DND-41 (cell line): ENCODE results near the gene NSG1.

Source experiments
- CTCF ChIP-seq: IDR thresholded peaks from 2 replicates; pipeline ENCODE4 v1.5.1; 2012; ENCODE audit warnings: borderline replicate concordance, low read length, moderate library complexity, mild to moderate bottlenecking; ENCODE audit not compliant: poor library complexity, severe bottlenecking; ENCODE audit errors: extremely low read depth
- EZH2 ChIP-seq: IDR thresholded peaks from 3 replicates; pipeline ENCODE4 v1.6.1; 2012; ENCODE audit warnings: borderline replicate concordance, low read depth, mild to moderate bottlenecking, moderate library complexity, low read length, inconsistent platforms; ENCODE audit not compliant: severe bottlenecking

- TF ChIP-seq CTCF = no peak
- TF ChIP-seq EZH2 = no peak
These were observed 37.0 kb downstream of the NSG1 start for GRCh38 chr4:4423706-4424498.
